ENCODE data around the gene CCNC.

CCNC gene

GRCh38 chr6:99568103-99568933, at the start of gene CCNC:
CCNC (minus strand) TSS chr6:99568660; CDS start chr6:99568527, 133 bp downstream.
- peak; percentile 89 for DNase-seq (ENCODE audit: low read depth)

GRCh38 chr6:99617131-99617530, 48.7 kb upstream of the CCNC start:
- no peak for DNase-seq (ENCODE audit: low read depth)

- DNase-seq (ENCODE audit: low read depth): no peak
Observed at GRCh38 chr6:99614430-99615186, 46.1 kb upstream of the CCNC start.

GRCh38 chr6:99613705-99614429, 45.4 kb upstream of the CCNC start:
- DNase-seq (ENCODE audit: low read depth): no peak

- no peak for DNase-seq (ENCODE audit: low read depth)
Observed at GRCh38 chr6:99613409-99613704, 44.9 kb upstream of the CCNC start.

- DNase-seq (ENCODE audit: low read depth): no peak
Observed at GRCh38 chr6:99612551-99613408, 44.3 kb upstream of the CCNC start.

GRCh38 chr6:99611148-99611547, 42.7 kb upstream of the CCNC start:
- no peak for DNase-seq (ENCODE audit: low read depth)

- no peak for DNase-seq (ENCODE audit: low read depth)
Observed at GRCh38 chr6:99609905-99610489, 41.5 kb upstream of the CCNC start.

GRCh38 chr6:99608886-99609482, 40.5 kb upstream of the CCNC start:
- no peak for DNase-seq (ENCODE audit: low read depth)

- DNase-seq (ENCODE audit: low read depth): no peak
Observed at GRCh38 chr6:99608059-99608885, 39.8 kb upstream of the CCNC start.

- DNase-seq (ENCODE audit: low read depth): no peak
Observed at GRCh38 chr6:99607416-99608036, 39.1 kb upstream of the CCNC start.

GRCh38 chr6:99606656-99607415, 38.4 kb upstream of the CCNC start, which contains the start of gene PRDM13:
PRDM13 (plus strand) TSS chr6:99606833; CDS start chr6:99607035, 202 bp downstream.
- no peak for DNase-seq (ENCODE audit: low read depth)

- DNase-seq (ENCODE audit: low read depth): no peak
Observed at GRCh38 chr6:99605911-99606655, 37.6 kb upstream of the CCNC start.

- no peak for DNase-seq (ENCODE audit: low read depth)
Observed at GRCh38 chr6:99605074-99605734, 36.7 kb upstream of the CCNC start.

- DNase-seq (ENCODE audit: low read depth): no peak
Observed at GRCh38 chr6:99604166-99605073, 36.0 kb upstream of the CCNC start.

- no peak for DNase-seq (ENCODE audit: low read depth)
Observed at GRCh38 chr6:99603421-99604165, 35.1 kb upstream of the CCNC start.
